MCF 10A (cell line): ENCODE measurements around the gene PHLDA3. TPM values are rescaled to one million over a fixed set of nuclear protein-coding genes. Genes with fewer than 3 reads are reported as not detected.

Source experiments
- BruUV-seq: library from RNA; stranded (reverse); fragments of 400-500 nt; replicated peaks from 2 replicates; lab custom pipeline; 2021; lab: Mats Ljungman, UMichigan
- CTCF ChIA-PET: fragments of 300-600 bp; sonication (Branson Sonifier 250); formaldehyde crosslinking; extraction: SDS; loops from one replicate; lab custom pipeline; 2021; ENCODE audit warnings: antibody characterized with exemption, inconsistent platforms; lab: Yijun Ruan, JAX
- POLR2A ChIA-PET: fragments of 300-600, 350-650 bp; sonication (Branson Sonifier 250); formaldehyde crosslinking; extraction: SDS; loops from one replicate; lab custom pipeline; 2020; ENCODE audit warnings: antibody characterized with exemption, inconsistent platforms; lab: Yijun Ruan, JAX
- DNase-seq: peaks from one replicate; pipeline ENCODE4 v3.0.0-alpha.2; 2018; ENCODE audit not compliant: unreplicated experiment
- H3K27ac Mint-ChIP-seq: one replicate; pipeline ENCODE4 v1.8.0; 2022; ENCODE audit warnings: mild to moderate bottlenecking, low read depth, mixed read lengths; ENCODE audit not compliant: unreplicated experiment
- H3K27me3 Mint-ChIP-seq: one replicate; pipeline ENCODE4 v1.8.0; 2022; ENCODE audit warnings: mixed read lengths; ENCODE audit not compliant: insufficient read depth, unreplicated experiment
- H3K36me3 Mint-ChIP-seq: one replicate; pipeline ENCODE4 v1.8.0; 2022; ENCODE audit warnings: mild to moderate bottlenecking, moderate library complexity, mixed read lengths; ENCODE audit not compliant: insufficient read depth, unreplicated experiment
- H3K4me1 Mint-ChIP-seq: one replicate; pipeline ENCODE4 v1.8.0; 2022; ENCODE audit warnings: mixed read lengths; ENCODE audit not compliant: insufficient read depth, unreplicated experiment
- H3K4me3 Mint-ChIP-seq: one replicate; pipeline ENCODE4 v1.8.0; 2022; ENCODE audit warnings: mild to moderate bottlenecking, moderate library complexity, mixed read lengths; ENCODE audit not compliant: unreplicated experiment
- H3K9me3 Mint-ChIP-seq: one replicate; pipeline ENCODE4 v1.8.0; 2022; ENCODE audit warnings: mixed read lengths; ENCODE audit not compliant: unreplicated experiment
- intact Hi-C: fragments of 100-400 bp; cut with micrococcal nuclease; formaldehyde crosslinking; loops from 2 replicates; pipeline ENCODE4 v1.14.1; 2022
- total RNA-seq: library from RNA; stranded (reverse); gene quantifications from 2 replicates; pipeline ENCODE4 v1.2.3, GENCODE V29; 2022
- TF ChIP-seq, protein P1 (sequence below): fragments of 200-600 bp; IDR thresholded peaks from one replicate; pipeline ENCODE4 v1.8.0; 2022; ENCODE audit warnings: antibody characterized with exemption, mild to moderate bottlenecking; ENCODE audit not compliant: unreplicated experiment

Gene PHLDA3
- total RNA-seq, 1 experiment from 2014 or later: 169 TPM

DNA sequence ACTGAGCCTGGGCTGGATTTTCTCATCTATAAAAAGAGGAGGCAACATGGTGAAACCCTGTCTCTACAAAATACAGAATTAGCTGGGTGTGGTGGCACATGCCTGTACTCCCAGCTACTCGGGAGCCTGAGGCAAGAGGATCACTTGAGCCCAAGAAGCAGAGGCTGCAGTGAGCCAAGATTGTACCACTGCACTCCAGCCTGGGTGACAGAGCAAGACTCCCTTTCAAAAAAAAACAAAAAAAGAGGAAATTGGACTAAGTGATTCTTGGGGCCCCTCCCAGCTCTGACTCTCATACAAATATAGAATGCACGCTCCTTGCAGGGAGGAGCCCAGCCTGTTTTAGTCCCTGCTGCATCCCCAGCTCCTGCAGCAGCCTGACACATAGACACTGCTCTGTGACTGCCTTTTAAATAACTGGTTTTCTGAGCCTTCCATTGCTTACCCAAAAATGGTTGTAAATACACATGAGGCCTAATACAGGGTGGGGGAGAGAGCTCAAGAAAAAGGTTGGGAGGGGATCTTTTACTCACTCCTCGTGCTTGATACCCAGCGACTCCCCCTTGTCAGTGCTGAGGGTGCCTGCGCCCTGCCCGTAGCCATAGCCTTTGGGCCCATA is 20.8 kb upstream of the PHLDA3 start:
- H3K27me3 Mint-ChIP-seq: no peaks in the 10 kb centered on the region
- no peaks in the 10 kb centered on the region for H3K9me3 Mint-ChIP-seq
- TF ChIP-seq, protein P1, sequence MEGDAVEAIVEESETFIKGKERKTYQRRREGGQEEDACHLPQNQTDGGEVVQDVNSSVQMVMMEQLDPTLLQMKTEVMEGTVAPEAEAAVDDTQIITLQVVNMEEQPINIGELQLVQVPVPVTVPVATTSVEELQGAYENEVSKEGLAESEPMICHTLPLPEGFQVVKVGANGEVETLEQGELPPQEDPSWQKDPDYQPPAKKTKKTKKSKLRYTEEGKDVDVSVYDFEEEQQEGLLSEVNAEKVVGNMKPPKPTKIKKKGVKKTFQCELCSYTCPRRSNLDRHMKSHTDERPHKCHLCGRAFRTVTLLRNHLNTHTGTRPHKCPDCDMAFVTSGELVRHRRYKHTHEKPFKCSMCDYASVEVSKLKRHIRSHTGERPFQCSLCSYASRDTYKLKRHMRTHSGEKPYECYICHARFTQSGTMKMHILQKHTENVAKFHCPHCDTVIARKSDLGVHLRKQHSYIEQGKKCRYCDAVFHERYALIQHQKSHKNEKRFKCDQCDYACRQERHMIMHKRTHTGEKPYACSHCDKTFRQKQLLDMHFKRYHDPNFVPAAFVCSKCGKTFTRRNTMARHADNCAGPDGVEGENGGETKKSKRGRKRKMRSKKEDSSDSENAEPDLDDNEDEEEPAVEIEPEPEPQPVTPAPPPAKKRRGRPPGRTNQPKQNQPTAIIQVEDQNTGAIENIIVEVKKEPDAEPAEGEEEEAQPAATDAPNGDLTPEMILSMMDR: no peak
- ChIA-PET CTCF (interaction anchor here (1.2 to 70.3 kb wide), 5 partner anchors 14 to 299 kb away, joined by 3 to 3816 read pairs (median 9); partner anchors contain the start of genes CSRP1 and PHLDA3), POLR2A (interaction anchor here (0.6 to 41.5 kb wide), 14 partner anchors 8 to 435 kb away, joined by 3 to 1388 read pairs (median 4); partner anchors contain the start of genes CSRP1 and PHLDA3)
- TSS peak; percentile 98 for BruUV-seq
- intact Hi-C loops: loop anchor here (1.0 to 2.0 kb wide), 2 partner anchors 14 to 27 kb away; no protein-coding TSS in a partner anchor
- peak overlapping the region; percentile 95 for H3K27ac Mint-ChIP-seq
- no peak for DNase-seq
- H3K4me1 Mint-ChIP-seq: peaks cover 54% of the 10 kb centered on the region
- peak overlapping the region; percentile 40 for H3K4me3 Mint-ChIP-seq
- H3K36me3 Mint-ChIP-seq: peaks cover 68% of the 10 kb centered on the region

DNA sequence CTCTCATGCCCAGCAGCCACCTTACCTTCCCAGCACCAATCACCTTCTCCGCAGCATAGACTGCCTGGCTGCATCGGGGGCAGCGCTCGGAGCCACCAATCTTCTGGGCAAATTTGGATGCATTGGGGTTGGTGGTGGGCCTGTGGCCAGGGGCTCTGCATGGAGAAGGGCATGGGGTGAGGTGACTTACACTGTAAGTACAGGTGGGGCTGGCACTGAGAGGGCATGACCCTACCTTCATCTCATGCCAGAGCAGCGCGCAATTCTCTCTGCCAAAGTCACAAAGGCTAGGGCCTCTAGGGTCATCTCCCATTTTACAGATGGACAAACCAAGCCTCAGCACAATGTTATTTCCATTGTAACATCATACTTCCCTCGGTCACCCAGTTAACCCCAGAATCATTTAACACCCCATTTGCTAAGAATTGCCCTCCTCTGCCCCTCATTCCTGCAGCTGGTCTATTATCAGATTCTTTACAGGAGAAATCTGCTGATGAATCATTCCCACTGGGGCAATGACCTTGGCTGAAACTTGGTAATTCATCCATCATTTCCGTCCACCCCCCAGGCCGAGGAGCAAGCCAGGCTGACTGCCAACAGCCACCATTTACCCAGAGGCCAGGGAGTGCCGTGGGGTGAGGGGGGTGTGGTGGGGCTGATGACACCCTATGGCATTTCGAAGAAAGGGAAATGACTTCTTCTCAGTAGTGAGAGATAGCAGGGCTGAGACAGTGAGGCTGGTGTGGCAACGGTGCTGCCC is 20.0 kb upstream of the PHLDA3 start:
- H3K27me3 Mint-ChIP-seq: no peaks in the 10 kb centered on the region
- no peaks in the 10 kb centered on the region for H3K9me3 Mint-ChIP-seq
- peak overlapping the region; percentile 95 for H3K27ac Mint-ChIP-seq
- peaks cover 54% of the 10 kb centered on the region for H3K4me1 Mint-ChIP-seq
- peaks cover 68% of the 10 kb centered on the region for H3K36me3 Mint-ChIP-seq
- no TSS peak for BruUV-seq
- H3K4me3 Mint-ChIP-seq: peak overlapping the region; percentile 40
- ChIA-PET POLR2A (interaction anchor here (0.6 to 41.5 kb wide), 12 partner anchors 9 to 429 kb away, joined by 3 to 1388 read pairs (median 3); partner anchors contain the start of genes CSRP1 and PHLDA3), CTCF (interaction anchor here (1.1 to 70.3 kb wide), 5 partner anchors 15 to 395 kb away, joined by 3 to 3816 read pairs (median 9); partner anchors contain the start of genes CSRP1 and PHLDA3)
- TF ChIP-seq, protein P1: no peak
- intact Hi-C loops: loop anchor here (1.0 to 2.0 kb wide), 2 partner anchors 14 to 26 kb away; no protein-coding TSS in a partner anchor
- DNase-seq: peak; percentile 100

DNA sequence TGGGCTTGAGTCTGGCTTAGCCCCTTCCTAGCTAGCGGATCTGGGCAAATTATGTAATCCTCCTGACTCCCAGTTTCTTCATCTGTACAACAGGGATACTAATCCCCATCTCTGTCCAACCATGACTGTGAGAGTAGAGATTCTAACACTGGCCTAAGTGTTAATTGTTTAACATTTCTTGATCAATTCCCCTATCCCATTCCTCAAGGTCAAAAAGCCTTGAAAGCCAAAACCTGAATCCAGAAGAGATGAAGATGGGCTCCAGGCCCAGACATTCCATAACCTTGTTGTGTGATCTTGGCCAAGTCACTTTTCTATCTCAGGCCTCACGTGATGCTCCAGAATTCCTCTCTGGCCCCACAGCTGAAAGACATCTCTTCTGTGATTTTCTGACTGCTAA is 18.8 kb upstream of the PHLDA3 start:
- H3K9me3 Mint-ChIP-seq: no peaks in the 10 kb centered on the region
- H3K4me3 Mint-ChIP-seq: no peak overlapping the region
- CTCF ChIA-PET: interaction anchor here (2.5 to 70.3 kb wide), 4 partner anchors 15 to 305 kb away, joined by 9 to 3816 read pairs (median 1912); partner anchors contain the start of genes CSRP1 and PHLDA3
- no TSS peak for BruUV-seq
- H3K36me3 Mint-ChIP-seq: peaks cover 67% of the 10 kb centered on the region
- no peaks in the 10 kb centered on the region for H3K27me3 Mint-ChIP-seq
- intact Hi-C loops: loop anchor here (2.0 kb wide), 1 partner anchor 25 kb away; no protein-coding TSS in a partner anchor
- POLR2A ChIA-PET: interaction anchor here (0.7 to 41.5 kb wide), 8 partner anchors 9 to 805 kb away, joined by 3 to 1388 read pairs (median 8); partner anchors contain the start of genes CSRP1 and PHLDA3
- peaks cover 48% of the 10 kb centered on the region for H3K4me1 Mint-ChIP-seq
- TF ChIP-seq, protein P1: no peak
- no peak overlapping the region for H3K27ac Mint-ChIP-seq
- no peak for DNase-seq
